Heart left ventricle (tissue), 16 donors: ENCODE data around the gene MSI2. TPM values are rescaled to one million over a fixed set of nuclear protein-coding genes. Genes with fewer than 3 reads are reported as not detected.

Experiments
- ATAC-seq, 4 donors: fragments of 200-7000 bp; cut with Tn5 transposase; one replicate each; pipeline ENCODE4 v1.9.1; 2020 to 2022; ENCODE audit warnings: moderate library complexity in 4 of 4, mild to moderate bottlenecking in 3 of 4, moderate number of reproducible peaks in 1 of 4
- DNase-seq, 5 donors: peaks; one replicate each; pipeline ENCODE4 v3.0.0-alpha.2; 2020
- H3K27ac ChIP-seq, 12 donors: fragments of 200-600 bp; sonication (generic) in 4 of 12; one replicate each; pipeline versions ENCODE4 v1.5.0 to v1.8.0; 2016 to 2022; ENCODE audit warnings: mild to moderate bottlenecking in 2 of 12
- H3K27me3 ChIP-seq, 9 donors: fragments of 200-600 bp; sonication (generic) in 2 of 9; one replicate each; pipeline versions ENCODE4 v1.5.1 to v1.8.0; 2016 to 2022; ENCODE audit warnings: mild to moderate bottlenecking in 3 of 9
- H3K36me3 ChIP-seq, 9 donors: fragments of 200-600 bp; sonication (generic) in 2 of 9; one replicate each; pipeline versions ENCODE4 v1.5.0 to v1.8.0; 2018 to 2022; ENCODE audit warnings: mild to moderate bottlenecking in 2 of 9
- H3K4me1 ChIP-seq, 12 donors: fragments of 200-600 bp; sonication (generic) in 4 of 12; one replicate each; pipeline versions ENCODE4 v1.5.0 to v1.8.0; 2016 to 2022; ENCODE audit warnings: mild to moderate bottlenecking in 3 of 12
- H3K4me3 ChIP-seq, 12 donors: fragments of 200-600 bp; sonication (generic) in 4 of 12; one replicate each; pipeline versions ENCODE4 v1.5.0 to v1.8.0; 2017 to 2022; ENCODE audit warnings: mild to moderate bottlenecking in 9 of 12, moderate library complexity in 4 of 12
- H3K9me3 ChIP-seq, 12 donors: fragments of 200-600 bp; sonication (generic) in 4 of 12; one replicate each; pipeline versions ENCODE4 v1.5.0 to v1.8.0; 2016 to 2022; ENCODE audit warnings: mild to moderate bottlenecking in 1 of 12
- POLR2A ChIP-seq, 2 donors: fragments of 450-650 bp; IDR thresholded peaks; one replicate each; pipeline ENCODE4 v1.6.1; 2017; ENCODE audit warnings: antibody characterized with exemption in 2 of 2, mild to moderate bottlenecking in 2 of 2, moderate library complexity in 2 of 2
- whole genome bisulfite sequencing, 4 donors: extraction: QIAGEN DNeasy Blood & Tissue Kit in 2 of 4; methylation state at CpG; one replicate each; pipeline versions ENCODE4 v1.1.5 to v1.1.7; 2013 to 2018; 5-methylcytosine and 5-hydroxymethylcytosine counted together
- intact Hi-C, 10 donors: fragments of 100-400 bp; cut with DNase I; formaldehyde crosslinking; loops; one replicate each; pipeline versions ENCODE4 v1.11.1 to v1.14.2; 2022
- polyA plus RNA-seq, 2 donors: library from polyadenylated mRNA; stranded (reverse); fragments of 200-250 nt; gene quantifications; one replicate each; pipeline ENCODE4 v1.2.3, GENCODE V29; 2013
- total RNA-seq, 9 donors: library from RNA; depleted of rRNA in 2 of 9; stranded (reverse); fragments of >200 nt in 2 of 9; fragmentation: NEBNext Ultra II Directional in 3 of 9; extraction: Animal tissue kit (Norgen Biotek cat#: 25700) in 3 of 9; gene quantifications; one replicate each; pipeline versions ENCODE4 v1.1.0 to v1.2.4, GENCODE V29; 2016 to 2023
- TF ChIP-seq, protein P1 (sequence below), 12 donors: fragments of 200-600 bp; sonication (generic) in 4 of 12; IDR thresholded peaks; one replicate each; pipeline versions ENCODE4 v1.5.0 to v1.8.0; 2018 to 2022; ENCODE audit warnings: antibody characterized with exemption in 12 of 12, mild to moderate bottlenecking in 5 of 12
- donor health status: ischemic (EF 13 %, LVEDD 7.1; RV severe dilation, severe dysfunction).
- donor health status: healthy with polysubstance abuse.
- donor health status: DM: no; HTN: yes; CAD: no.
- donor health status: DM: no; HTN: no; CAD: no.
- donor health status: ischemic (EF 25% LVEDD 6.9; RV normal size, moderate dysfunction).
- donor health status: ischemic (EF 25% LVEDD 5.7; RV mildly dilated, moderate dysfunction).
- donor health status: healthy.
- donor health status: DM: yes; HTN: yes; CAD: no.
- donor health status: ischemic (EF 35%, LVEDD 5.7; RV mildly dilated, moderate dysfunction).
- donor health status: nonischemic (EF 11% LVEDD 7.7; RV severe dilation, severe dysfunction).
- donor health status: DM: yes; HTN: yes; CAD: no.
- donor health status: PGD.
- donor health status: ischemic (EF 29% LVEDD 5.4; RV normal size, mild dysfunction).
- donor health status: nonischemic (EF 23%, LVEDD 6.1; RV moderate dilation, normal function).

MSI2 gene
- total and polyA plus RNA-seq, 11 donors: 35.9 to 120 (median 104) TPM

DNA sequence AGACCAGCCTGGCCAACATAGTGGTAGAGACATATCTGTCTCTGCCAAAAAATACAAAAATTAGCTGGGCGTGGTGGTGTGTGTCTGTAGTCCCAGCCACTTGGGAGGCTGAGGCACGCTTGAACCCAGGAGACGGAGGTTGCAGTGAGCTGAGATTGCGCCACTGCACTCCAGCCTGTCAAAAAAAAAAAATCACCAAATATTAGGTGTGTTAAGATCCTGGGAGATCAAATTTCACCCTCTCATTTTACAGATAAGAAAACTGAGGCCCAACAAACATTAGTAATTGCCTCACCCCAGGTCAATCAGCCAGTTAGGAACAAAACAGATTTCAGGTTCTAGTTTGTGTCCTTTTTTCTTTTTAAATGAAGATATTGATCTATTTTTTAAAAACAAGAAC lies 116.7 kb downstream of the MSI2 start:
- Histone ChIP-seq H3K4me1 (peaks cover 0 to 34% (median 14%) of the 10 kb centered on the region in 12 donors), H3K27ac (no peak overlapping the region), H3K36me3 (no peaks in the 10 kb centered on the region), H3K9me3 (peaks cover 0 to 13% (median 7%) of the 10 kb centered on the region in 12 donors), H3K4me3 (no peak overlapping the region), H3K27me3 (no peaks in the 10 kb centered on the region)
- intact Hi-C loops: no loop called here
- DNase-seq (no peak), ATAC-seq (no peak)
- WGBS, 4 donors: 94 to 99% (median 97%) methylated on average over 4 of the region's 4 CpGs
- TF ChIP-seq, protein P1, sequence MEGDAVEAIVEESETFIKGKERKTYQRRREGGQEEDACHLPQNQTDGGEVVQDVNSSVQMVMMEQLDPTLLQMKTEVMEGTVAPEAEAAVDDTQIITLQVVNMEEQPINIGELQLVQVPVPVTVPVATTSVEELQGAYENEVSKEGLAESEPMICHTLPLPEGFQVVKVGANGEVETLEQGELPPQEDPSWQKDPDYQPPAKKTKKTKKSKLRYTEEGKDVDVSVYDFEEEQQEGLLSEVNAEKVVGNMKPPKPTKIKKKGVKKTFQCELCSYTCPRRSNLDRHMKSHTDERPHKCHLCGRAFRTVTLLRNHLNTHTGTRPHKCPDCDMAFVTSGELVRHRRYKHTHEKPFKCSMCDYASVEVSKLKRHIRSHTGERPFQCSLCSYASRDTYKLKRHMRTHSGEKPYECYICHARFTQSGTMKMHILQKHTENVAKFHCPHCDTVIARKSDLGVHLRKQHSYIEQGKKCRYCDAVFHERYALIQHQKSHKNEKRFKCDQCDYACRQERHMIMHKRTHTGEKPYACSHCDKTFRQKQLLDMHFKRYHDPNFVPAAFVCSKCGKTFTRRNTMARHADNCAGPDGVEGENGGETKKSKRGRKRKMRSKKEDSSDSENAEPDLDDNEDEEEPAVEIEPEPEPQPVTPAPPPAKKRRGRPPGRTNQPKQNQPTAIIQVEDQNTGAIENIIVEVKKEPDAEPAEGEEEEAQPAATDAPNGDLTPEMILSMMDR (IDR thresholded peaks at IDR 0.05): no peak
- no peak for TF ChIP-seq POLR2A (IDR thresholded peaks at IDR 0.05)

DNA sequence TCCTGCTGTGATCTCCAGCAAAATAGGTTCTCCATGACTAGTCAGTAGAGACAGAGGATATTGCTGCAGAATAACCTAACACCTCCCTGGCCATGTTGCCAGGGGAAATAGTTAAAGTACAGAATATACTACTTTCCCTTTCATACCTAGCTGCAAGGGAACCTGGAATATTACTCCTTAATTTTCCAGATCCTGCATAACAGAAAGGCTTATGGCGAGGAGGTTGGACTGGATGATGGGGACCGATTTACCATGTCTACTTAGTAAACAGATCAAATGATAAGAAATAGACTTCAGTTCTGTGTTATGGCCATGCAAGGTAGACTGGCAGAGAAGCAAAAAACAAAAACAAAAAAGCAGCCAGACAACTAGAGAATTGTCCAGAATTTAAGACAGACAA lies 117.4 kb downstream of the MSI2 start:
- 95 to 100% (median 97%) methylated on average over 2 of the region's 2 CpGs for WGBS, 4 donors
- Histone ChIP-seq H3K9me3 (peaks cover 0 to 13% (median 7%) of the 10 kb centered on the region in 12 donors), H3K27ac (no peak overlapping the region), H3K36me3 (no peaks in the 10 kb centered on the region), H3K27me3 (no peaks in the 10 kb centered on the region), H3K4me3 (no peak overlapping the region), H3K4me1 (peaks cover 0 to 37% (median 11%) of the 10 kb centered on the region in 12 donors)
- TF ChIP-seq, protein P1 (IDR thresholded peaks at IDR 0.05): no peak
- TF ChIP-seq POLR2A (IDR thresholded peaks at IDR 0.05): no peak
- DNase-seq (no peak), ATAC-seq (no peak)
- intact Hi-C loops: no loop called here

DNA sequence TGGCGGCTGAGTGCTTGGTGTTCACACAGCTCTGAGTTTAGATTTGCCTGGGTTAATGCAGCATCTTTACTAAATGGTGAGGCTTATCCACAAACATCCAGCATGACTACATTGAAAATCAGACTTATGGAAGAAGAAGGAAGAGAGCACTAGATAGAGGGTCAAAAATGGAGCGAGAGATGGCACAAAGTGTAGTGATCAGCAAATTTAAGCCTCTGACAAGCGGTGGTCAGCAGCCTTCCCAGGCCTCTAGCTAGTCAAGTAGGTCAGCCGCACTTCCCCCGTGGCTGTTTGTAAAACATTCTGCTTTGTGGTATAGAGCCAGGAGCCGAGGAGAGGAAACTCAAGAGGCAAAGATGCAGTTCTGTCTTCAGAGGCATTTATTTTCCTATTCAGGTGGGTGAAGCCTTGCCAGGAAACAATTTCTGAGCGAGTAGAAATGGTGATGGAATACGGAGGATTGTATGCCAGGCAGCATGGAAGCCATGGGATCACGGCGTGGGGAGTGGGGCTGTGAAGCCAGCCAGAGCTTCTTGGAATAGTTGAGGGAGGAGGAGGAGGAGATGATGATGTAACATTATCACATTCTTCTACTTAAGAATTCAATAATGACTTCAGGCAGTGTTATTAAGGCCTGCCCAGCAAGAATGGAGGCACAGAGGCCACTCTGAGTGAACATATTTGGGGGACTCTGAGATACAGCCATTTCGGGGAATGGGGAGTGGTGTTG lies 118.9 kb downstream of the MSI2 start:
- no peak for DNase-seq
- intact Hi-C loops: no loop called here

DNA sequence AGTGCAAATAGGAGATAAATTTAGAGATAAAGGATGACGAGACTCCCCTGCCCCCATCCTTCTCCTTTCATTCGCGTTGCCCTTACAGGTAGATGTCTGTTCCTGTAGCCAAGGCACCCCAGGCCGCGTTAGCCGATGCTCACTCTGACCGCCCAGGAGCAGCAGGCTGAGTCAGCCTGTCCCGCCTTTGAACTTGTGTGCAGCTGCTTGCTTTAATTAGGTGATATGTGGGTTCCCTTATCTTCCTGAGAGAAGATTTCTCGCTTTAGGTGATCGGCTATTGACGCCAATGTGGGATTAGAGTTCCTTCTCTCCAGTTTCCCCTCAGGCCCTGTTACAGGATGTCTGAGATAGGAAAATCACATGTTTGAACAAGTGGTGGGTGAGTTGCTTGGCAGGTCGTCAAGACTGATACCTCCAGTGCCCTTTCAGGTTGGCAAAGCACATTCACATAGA lies 119.5 kb downstream of the MSI2 start:
- ATAC-seq: peak in 1 of 4 donors; percentile 18
- TF ChIP-seq, protein P1 (IDR thresholded peaks at IDR 0.05): no peak
- TF ChIP-seq POLR2A (IDR thresholded peaks at IDR 0.05): no peak
- no peak for DNase-seq
- WGBS, 4 donors: 68 to 77% (median 71%) methylated on average over 11 to 12 of the region's 12 CpGs
- no peak overlapping the region for H3K27ac ChIP-seq
- intact Hi-C loops: no loop called here
- H3K27me3 ChIP-seq: no peaks in the 10 kb centered on the region
- peaks cover 0 to 38% (median 22%) of the 10 kb centered on the region in 12 donors for H3K4me1 ChIP-seq
- no peak overlapping the region for H3K4me3 ChIP-seq
- H3K9me3 ChIP-seq: peaks cover 0 to 13% (median 7%) of the 10 kb centered on the region in 12 donors
- no peaks in the 10 kb centered on the region for H3K36me3 ChIP-seq

More for the DNA sequence above, 118.9 kb downstream of the MSI2 start:
- Histone ChIP-seq H3K9me3 (peaks cover 0 to 13% (median 7%) of the 10 kb centered on the region in 12 donors), H3K4me1 (peaks cover 0 to 37% (median 17%) of the 10 kb centered on the region in 12 donors), H3K27ac (no peak overlapping the region), H3K36me3 (no peaks in the 10 kb centered on the region), H3K27me3 (no peaks in the 10 kb centered on the region), H3K4me3 (no peak overlapping the region)
- TF ChIP-seq POLR2A (IDR thresholded peaks at IDR 0.05): no peak
- TF ChIP-seq, protein P1 (IDR thresholded peaks at IDR 0.05): no peak
- WGBS, 4 donors: 85 to 87% (median 86%) methylated on average over 11 of the region's 11 CpGs
- no peak for ATAC-seq
